H1 (cell line): ENCODE measurements around the gene MLF2. TPM values are rescaled to one million over a fixed set of nuclear protein-coding genes. Genes with fewer than 3 reads are reported as not detected.

ENCODE experiments used
- CTCF ChIA-PET: fragments of 300-600 bp; sonication (Branson Sonifier 250); formaldehyde crosslinking; loops from one replicate; lab custom pipeline; 2021; ENCODE audit not compliant: partially characterized antibody; lab: Charles Lee
- POLR2A ChIA-PET: fragments of 300-600 bp; sonication (Branson Sonifier 250); formaldehyde crosslinking; loops from one replicate; lab custom pipeline; 2021; ENCODE audit warnings: inconsistent platforms; ENCODE audit not compliant: partially characterized antibody; lab: Charles Lee
- DNase-seq, 2 experiments: peaks; one replicate each; pipeline versions ENCODE4 v3.0.0 to v3.0.0-alpha.2; 2010 to 2022; ENCODE audit warnings: low spot score in 2 of 2, low read depth in 1 of 2, mixed read lengths in 1 of 2
- FAIRE-seq: peaks from 2 replicates; lab custom pipeline; 2011; peaks lifted over from hg19 to GRCh38; lab: Jason Lieb, UNC
- H2AFZ ChIP-seq: 2 replicates; pipeline ENCODE4 v1.8.1; 2012; ENCODE audit warnings: low read length, inconsistent platforms
- H2AK5ac ChIP-seq: 2 replicates; pipeline ENCODE4 v1.6.1; 2013; ENCODE audit warnings: low read depth, low read length
- H2BK120ac ChIP-seq: replicated peaks from 2 replicates; pipeline ENCODE3; 2013; ENCODE audit warnings: low read depth, low read length, inconsistent platforms
- H2BK12ac ChIP-seq: 2 replicates; pipeline ENCODE4 v1.6.1; 2013; ENCODE audit warnings: low read depth, low read length
- H2BK15ac ChIP-seq: 2 replicates; pipeline ENCODE4 v1.6.1; 2013; ENCODE audit warnings: low read length
- H2BK20ac ChIP-seq: 2 replicates; pipeline ENCODE4 v1.6.1; 2013; ENCODE audit warnings: low read length
- H2BK5ac ChIP-seq: 2 replicates; pipeline ENCODE4 v1.6.1; 2013; ENCODE audit warnings: low read depth, low read length
- H3K14ac ChIP-seq: 2 replicates; pipeline ENCODE4 v1.6.1; 2013; ENCODE audit warnings: inconsistent platforms; ENCODE audit not compliant: insufficient read length
- H3K18ac ChIP-seq: 2 replicates; pipeline ENCODE4 v1.6.1; 2013; ENCODE audit warnings: low read length; ENCODE audit errors: extremely low read depth
- H3K23ac ChIP-seq: 2 replicates; pipeline ENCODE4 v1.6.1; 2013; ENCODE audit warnings: inconsistent platforms; ENCODE audit not compliant: insufficient read length
- H3K23me2 ChIP-seq: 2 replicates; pipeline ENCODE4 v1.6.1; 2013; ENCODE audit warnings: low read depth, low read length
- H3K27ac ChIP-seq: 2 replicates; pipeline ENCODE4 v1.6.1; 2011; ENCODE audit warnings: low read depth, low read length, inconsistent platforms
- H3K27me3 ChIP-seq, 4 experiments: replicated peaks in 1 of 4; 1 replicate in 1 of 4; 2 replicates in 3 of 4; pipeline versions ENCODE4 v1.6.1 to v1.8.1; 2011 to 2013; ENCODE audit warnings: low read length in 3 of 4, mild to moderate bottlenecking in 3 of 4, inconsistent platforms in 2 of 4, mixed read lengths in 2 of 4, moderate library complexity in 1 of 4; ENCODE audit not compliant: control insufficient read depth in 3 of 4, insufficient read depth in 3 of 4; ENCODE audit errors: extremely low read depth in 1 of 4
- H3K36me3 ChIP-seq, 4 experiments: 2 replicates each; pipeline versions ENCODE4 v1.6.1 to v1.8.1; 2011 to 2013; ENCODE audit warnings: mild to moderate bottlenecking in 4 of 4, low read length in 3 of 4, moderate library complexity in 2 of 4, control low read depth in 1 of 4, inconsistent platforms in 1 of 4; ENCODE audit not compliant: insufficient read depth in 4 of 4, control insufficient read depth in 2 of 4
- H3K4ac ChIP-seq: replicated peaks from 2 replicates; pipeline ENCODE3; 2013; ENCODE audit warnings: low read length, low read depth, mixed read lengths, inconsistent platforms; ENCODE audit not compliant: insufficient read length
- H3K4me1 ChIP-seq, 4 experiments: replicated peaks in 1 of 4; 1 replicate in 1 of 4; 2 replicates in 3 of 4; pipeline versions ENCODE4 v1.6.1 to v1.8.1; 2011 to 2013; ENCODE audit warnings: low read length in 3 of 4, inconsistent platforms in 2 of 4, mixed read lengths in 1 of 4; ENCODE audit not compliant: insufficient read depth in 4 of 4, control insufficient read depth in 3 of 4
- H3K4me2 ChIP-seq, 2 experiments: 2 replicates each; pipeline versions ENCODE4 v1.6.1 to v1.8.1; 2011 to 2013; ENCODE audit warnings: low read depth in 2 of 2, low read length in 2 of 2, control low read depth in 1 of 2, inconsistent platforms in 1 of 2, mild to moderate bottlenecking in 1 of 2; ENCODE audit not compliant: insufficient read depth in 1 of 2
- H3K4me3 ChIP-seq, 4 experiments: fragments of 200-600, 300-600 bp in 1 of 4; sonication (generic), shearing (Covaris generic), sonication (Bioruptor Twin) in 1 of 4; 2 replicates each; pipeline versions ENCODE4 v1.5.1 to v1.8.1; 2011 to 2016; ENCODE audit warnings: low read length in 4 of 4, low read depth in 3 of 4, control low read depth in 2 of 4, inconsistent platforms in 2 of 4, mild to moderate bottlenecking in 2 of 4, mixed read lengths in 1 of 4, moderate library complexity in 1 of 4; ENCODE audit not compliant: insufficient read depth in 2 of 4; ENCODE audit errors: extremely low read depth in 1 of 4
- H3K56ac ChIP-seq: replicated peaks from 2 replicates; pipeline ENCODE3; 2013; ENCODE audit warnings: low read depth, mild to moderate bottlenecking, mixed read lengths, low read length, inconsistent platforms; ENCODE audit not compliant: insufficient read length
- H3K79me1 ChIP-seq: 2 replicates; pipeline ENCODE4 v1.6.1; 2013; ENCODE audit warnings: low read depth, low read length, control low read depth
- H3K79me2 ChIP-seq, 2 experiments: 2 replicates each; pipeline versions ENCODE4 v1.6.1 to v1.8.1; 2012 to 2013; ENCODE audit warnings: low read length in 2 of 2, mild to moderate bottlenecking in 2 of 2, inconsistent platforms in 1 of 2; ENCODE audit not compliant: insufficient read depth in 2 of 2, control insufficient read depth in 1 of 2
- H3K9ac ChIP-seq, 4 experiments: replicated peaks in 1 of 4; 1 replicate in 1 of 4; 2 replicates in 3 of 4; pipeline versions ENCODE4 v1.6.1 to v1.8.1; 2011 to 2013; ENCODE audit warnings: low read depth in 3 of 4, low read length in 3 of 4, control low read depth in 2 of 4, mild to moderate bottlenecking in 2 of 4, moderate library complexity in 2 of 4, inconsistent platforms in 1 of 4; ENCODE audit errors: extremely low read depth in 1 of 4
- H3K9me3 ChIP-seq, 2 experiments: 2 replicates each; pipeline versions ENCODE4 v1.6.1 to v1.8.1; 2012 to 2013; ENCODE audit warnings: mild to moderate bottlenecking in 2 of 2, moderate library complexity in 2 of 2, control low read depth in 1 of 2, inconsistent platforms in 1 of 2, low read depth in 1 of 2, low read length in 1 of 2, mixed read lengths in 1 of 2; ENCODE audit not compliant: insufficient read depth in 2 of 2
- H4K20me1 ChIP-seq, 2 experiments: replicated peaks in 1 of 2; 2 replicates each; pipeline versions ENCODE3 to v1.8.1; 2011 to 2013; ENCODE audit warnings: inconsistent platforms in 2 of 2, low read length in 2 of 2, mild to moderate bottlenecking in 1 of 2; ENCODE audit not compliant: insufficient read depth in 2 of 2, control insufficient read depth in 1 of 2
- H4K5ac ChIP-seq: 2 replicates; pipeline ENCODE4 v1.6.1; 2013; ENCODE audit warnings: low read length, low read depth, mixed read lengths, inconsistent platforms; ENCODE audit not compliant: insufficient read length
- H4K8ac ChIP-seq: 2 replicates; pipeline ENCODE4 v1.8.0; 2013; ENCODE audit warnings: mild to moderate bottlenecking, moderate library complexity, low read length, inconsistent platforms; ENCODE audit not compliant: insufficient read depth; ENCODE audit errors: extremely low read depth
- H4K91ac ChIP-seq: replicated peaks from 2 replicates; pipeline ENCODE3; 2013; ENCODE audit warnings: low read length, mixed read lengths, inconsistent platforms; ENCODE audit not compliant: insufficient read length
- HDAC6 ChIP-seq: IDR thresholded peaks from one replicate; pipeline ENCODE4 v1.7.1; 2012; ENCODE audit warnings: low read depth, mild to moderate bottlenecking, inconsistent platforms, low read length, moderate library complexity
- SIX5 ChIP-seq: IDR thresholded peaks from 2 replicates; pipeline ENCODE4 v1.6.1; 2011; ENCODE audit warnings: mild to moderate bottlenecking, low read depth, low read length
- SP1 ChIP-seq: IDR thresholded peaks from 2 replicates; pipeline ENCODE4 v1.6.1; 2011; ENCODE audit warnings: low read depth, low read length
- TBP ChIP-seq: IDR thresholded peaks from 2 replicates; pipeline ENCODE4 v1.6.1; 2011; ENCODE audit warnings: low read depth, low read length, improper control_type of control experiment
- WGBS, 2 experiments: shearing (Covaris generic) in 1 of 2; methylation state at CpG; one replicate each; pipeline versions ENCODE4 v1.1.6 to v1.1.7; 2013 to 2015; ENCODE audit warnings: low lambda C conversion rate in 2 of 2, mixed read lengths in 2 of 2, inconsistent platforms in 1 of 2, low coverage in 1 of 2, missing lambda C conversion rate in 1 of 2; ENCODE audit not compliant: insufficient replicate concordance in 2 of 2, insufficient coverage in 1 of 2, insufficient read length in 1 of 2; ENCODE audit errors: extremely low coverage in 1 of 2, missing lambda C conversion rate in 1 of 2; 5-methylcytosine and 5-hydroxymethylcytosine counted together
- polyA plus RNA-seq, 7 experiments: library from polyadenylated mRNA; depleted of rRNA in 3 of 7; stranded (reverse) in 5 of 7; unstranded in 2 of 7; fragments of >200 nt in 5 of 7; fragments of 200-250 nt in 2 of 7; gene quantifications; 1 replicate in 5 of 7; 2 replicates in 1 of 7; 4 replicates in 1 of 7; pipeline versions ENCODE4 v1.2.1 to v1.2.3, GENCODE V29; 2011 to 2013; ENCODE audit warnings: missing spikeins in 2 of 7, mixed read lengths in 2 of 7
- total RNA-seq: library from RNA; stranded (reverse); fragmentation: NEBNext Ultra II Directional; extraction: Animal tissue kit (Norgen Biotek cat#: 25700); gene quantifications from 2 replicates; pipeline ENCODE4 v1.2.1, GENCODE V29; 2021
- TF ChIP-seq, protein P1 (sequence below): IDR thresholded peaks from 2 replicates; pipeline ENCODE4 v1.6.1; 2011; ENCODE audit warnings: low read length, improper control_type of control experiment
- TF ChIP-seq, protein P2 (sequence below): IDR thresholded peaks from 2 replicates; pipeline ENCODE4 v1.6.1; 2012; ENCODE audit warnings: low read length, inconsistent platforms

MLF2 gene
- total and polyA plus RNA-seq, 2 of the 8 experiments (the other 6 are each of a cell fraction or from before 2014, with no cell fraction given), result 229 to 401 TPM

DNA sequence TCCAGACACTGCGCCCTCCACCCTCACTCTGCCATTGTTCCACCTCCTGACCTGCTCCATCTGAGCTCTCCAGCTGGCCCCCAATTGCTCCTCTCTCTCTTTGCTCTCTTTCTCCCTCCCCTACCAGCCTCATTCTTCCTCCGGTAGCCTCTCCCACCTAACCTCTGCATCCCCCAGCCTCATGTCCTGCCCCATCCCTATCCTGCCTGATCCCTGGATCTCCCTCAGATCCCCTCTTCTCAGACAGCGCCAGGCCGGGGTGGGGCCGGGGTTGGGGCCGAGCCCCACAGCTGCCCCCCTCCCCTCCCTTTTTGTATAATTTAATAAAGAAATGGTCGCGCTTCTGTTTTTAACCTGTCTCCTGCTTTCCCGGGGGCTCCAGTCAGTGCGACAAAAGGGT is 17.7 kb upstream of the MLF2 start:
- Histone ChIP-seq H3K4me2 (no peak overlapping the region), H3K27ac (no peak overlapping the region), H3K4me1 (peaks cover 4 to 36% (median 26%) of the 10 kb centered on the region in 4 experiments), H2BK5ac (no peak overlapping the region), H2BK15ac (no peak overlapping the region), H3K9me3 (no peaks in the 10 kb centered on the region), H3K79me2 (peaks cover 4 to 25% of the 10 kb centered on the region in 2 experiments; a peak in 2 of 4 replicates), H3K23ac (no peak overlapping the region), H2AFZ (no peak overlapping the region), H4K20me1 (peaks cover 6 to 20% of the 10 kb centered on the region in 2 experiments), H2BK120ac (no peak overlapping the region), H3K9ac (no peak overlapping the region), H3K23me2 (peaks cover 13% of the 10 kb centered on the region), H3K27me3 (peaks cover 0 to 27% (median 21%) of the 10 kb centered on the region in 4 experiments; a peak in 5 of 7 replicates), H3K14ac (no peak overlapping the region), H2BK20ac (no peak overlapping the region), H3K4me3 (no peak overlapping the region), H3K4ac (no peak overlapping the region), H4K5ac (no peak overlapping the region), H3K79me1 (0 out of 2 replicates have a peak, but pooled peaks cover 2% of the 10 kb centered on the region), H3K18ac (no peak overlapping the region), H3K56ac (no peak overlapping the region), H2AK5ac (0 out of 2 replicates have a peak overlapping the region, but pooled peaks have one; percentile 2), H4K8ac (no peak overlapping the region), H2BK12ac (no peak overlapping the region), H4K91ac (no peak overlapping the region), H3K36me3 (peaks cover 0 to 23% (median 5%) of the 10 kb centered on the region in 4 experiments; a peak in 6 of 8 replicates)
- ChIA-PET CTCF (interaction anchor here (1.6 to 29.6 kb wide), 4 partner anchors 10 to 59 kb away, joined by 3 to 532 read pairs (median 266); partner anchors contain the start of genes GNB3, GPR162, MLF2 and P3H3), POLR2A (interaction anchor here (0.6 to 11.6 kb wide), 10 partner anchors 8 to 81 kb away, joined by 3 to 151 read pairs (median 10); partner anchors contain the start of genes CDCA3, GPR162, MLF2 and P3H3)
- TF ChIP-seq HDAC6 (no peak), TBP (no peak), SIX5 (peak; percentile 27; the same call in 1 of the 2 replicates), SP1 (peak; percentile 42; the same call in 1 of the 2 replicates)
- TF ChIP-seq, protein P1, sequence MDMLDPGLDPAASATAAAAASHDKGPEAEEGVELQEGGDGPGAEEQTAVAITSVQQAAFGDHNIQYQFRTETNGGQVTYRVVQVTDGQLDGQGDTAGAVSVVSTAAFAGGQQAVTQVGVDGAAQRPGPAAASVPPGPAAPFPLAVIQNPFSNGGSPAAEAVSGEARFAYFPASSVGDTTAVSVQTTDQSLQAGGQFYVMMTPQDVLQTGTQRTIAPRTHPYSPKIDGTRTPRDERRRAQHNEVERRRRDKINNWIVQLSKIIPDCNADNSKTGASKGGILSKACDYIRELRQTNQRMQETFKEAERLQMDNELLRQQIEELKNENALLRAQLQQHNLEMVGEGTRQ, result no peak
- TF ChIP-seq, protein P2, sequence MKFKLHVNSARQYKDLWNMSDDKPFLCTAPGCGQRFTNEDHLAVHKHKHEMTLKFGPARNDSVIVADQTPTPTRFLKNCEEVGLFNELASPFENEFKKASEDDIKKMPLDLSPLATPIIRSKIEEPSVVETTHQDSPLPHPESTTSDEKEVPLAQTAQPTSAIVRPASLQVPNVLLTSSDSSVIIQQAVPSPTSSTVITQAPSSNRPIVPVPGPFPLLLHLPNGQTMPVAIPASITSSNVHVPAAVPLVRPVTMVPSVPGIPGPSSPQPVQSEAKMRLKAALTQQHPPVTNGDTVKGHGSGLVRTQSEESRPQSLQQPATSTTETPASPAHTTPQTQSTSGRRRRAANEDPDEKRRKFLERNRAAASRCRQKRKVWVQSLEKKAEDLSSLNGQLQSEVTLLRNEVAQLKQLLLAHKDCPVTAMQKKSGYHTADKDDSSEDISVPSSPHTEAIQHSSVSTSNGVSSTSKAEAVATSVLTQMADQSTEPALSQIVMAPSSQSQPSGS, result no peak
- FAIRE-seq (no peak), DNase-seq (no peak)
- WGBS, 2 experiments, result 86% methylated on average over 6 of the region's 10 CpGs; no CpG with 5 or more reads in 1 of the 2 experiments
